HG03280 (cell line): ENCODE measurements around the gene SLC29A2.
"Not testable (repeated sequence)": the region's sequence is repeated elsewhere in the genome, so short reads cannot be mapped to it uniquely, and the experiment has no call there.

ENCODE experiments used
- ATAC-seq: cut with Tn5 transposase; IDR thresholded peaks from one replicate; pipeline ENCODE4 v1.9.1; 2021; ENCODE audit warnings: mild to moderate bottlenecking, moderate library complexity; ENCODE audit not compliant: unreplicated experiment

The SLC29A2 gene

DNA sequence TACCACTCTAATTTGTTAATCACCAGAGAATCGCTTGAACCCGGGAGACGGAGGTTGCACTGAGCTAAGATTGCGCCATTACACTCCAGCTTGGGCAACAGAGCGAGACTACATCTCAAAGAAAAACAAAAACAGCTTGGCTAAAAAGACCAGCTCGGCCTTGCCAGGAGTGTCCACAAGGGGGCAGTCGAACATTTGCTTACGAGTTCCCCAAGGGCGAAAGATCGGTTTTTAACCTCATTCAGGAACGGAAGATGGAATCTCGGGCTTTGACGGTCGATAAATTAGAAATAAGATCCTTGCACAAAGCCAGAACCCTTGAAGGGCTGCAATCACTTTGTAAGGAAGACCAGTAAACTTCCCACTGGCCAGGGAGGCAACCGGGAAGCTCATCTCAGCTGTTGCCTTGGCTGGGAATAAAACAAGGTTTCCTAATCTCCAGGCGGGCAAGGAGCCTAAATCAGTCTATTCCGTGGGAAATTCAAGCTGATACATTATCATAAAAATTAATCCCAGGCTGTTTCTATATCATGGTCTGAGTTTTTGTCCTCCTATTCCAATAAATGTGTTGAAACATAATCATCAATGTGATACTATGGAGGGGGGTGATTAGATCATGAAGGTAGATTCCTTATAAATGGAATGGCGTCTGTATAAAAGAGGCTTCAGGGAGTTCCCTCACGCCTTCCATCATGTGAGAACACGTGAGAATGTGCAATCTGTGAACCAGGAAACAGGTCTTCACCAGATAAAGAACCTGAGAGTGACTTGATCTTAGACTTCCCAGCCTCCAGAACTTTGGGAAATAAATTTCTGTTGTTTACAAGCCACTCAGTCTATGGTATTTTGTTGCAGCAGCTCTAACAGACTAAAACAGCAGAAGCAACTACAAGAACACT lies 14.9 kb upstream of the SLC29A2 start:
- ATAC-seq: no peak

DNA sequence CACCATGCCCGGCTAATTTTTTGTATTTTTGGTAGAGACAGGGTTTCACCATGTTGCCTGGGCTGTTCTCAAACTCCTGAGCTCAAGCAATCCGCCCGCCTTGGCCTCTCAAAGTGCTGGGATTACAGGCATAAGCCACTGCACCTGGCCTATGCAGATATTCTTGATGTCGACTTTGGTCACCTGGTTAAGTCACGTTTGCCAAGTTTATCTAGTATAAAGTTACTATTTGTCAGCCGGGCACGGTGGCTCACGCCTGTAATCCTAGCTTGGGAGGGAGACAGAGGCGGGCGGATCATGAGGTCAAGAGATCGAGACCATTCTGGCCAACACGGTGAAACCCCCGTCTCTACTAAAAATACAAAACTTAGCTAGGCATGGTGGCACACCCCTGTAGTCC lies 12.8 kb upstream of the SLC29A2 start:
- ATAC-seq: not testable (repeated sequence)

- not testable (repeated sequence) for ATAC-seq
Observed at GRCh38 chr11:66380264-66380663, 8.7 kb upstream of the SLC29A2 start.

DNA sequence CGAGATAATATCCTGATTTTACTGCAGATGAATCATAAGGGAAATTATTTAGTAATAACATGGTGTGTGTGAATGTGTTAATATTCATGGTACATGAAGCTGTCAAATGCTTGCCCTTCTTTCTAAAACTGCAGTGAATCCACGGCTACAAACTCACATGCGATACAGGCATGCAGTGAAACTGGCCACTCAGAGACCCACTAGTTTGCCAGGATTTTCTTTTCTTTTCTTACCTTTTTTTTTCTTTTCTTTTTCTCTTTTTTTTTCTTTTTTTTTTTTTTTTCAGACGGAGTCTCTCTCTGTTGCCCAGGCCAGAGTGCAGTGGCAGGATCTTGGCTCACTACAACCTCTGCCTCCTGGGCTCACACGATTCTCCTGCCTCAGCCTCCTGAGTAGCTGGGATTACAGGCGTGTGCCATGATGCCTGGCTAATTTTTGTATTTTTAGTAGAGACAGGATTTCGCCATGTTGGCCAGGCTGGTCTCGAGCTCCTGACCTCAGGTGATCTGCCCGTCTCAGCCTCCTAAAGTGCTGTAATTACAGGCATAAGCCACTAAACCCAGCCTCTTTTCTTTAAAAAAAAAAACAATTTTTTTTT lies 2.2 kb upstream of the SLC29A2 start:
- not testable (repeated sequence) for ATAC-seq

- ATAC-seq: no peak
Observed at GRCh38 chr11:66373265-66373664, 1.7 kb upstream of the SLC29A2 start.

DNA sequence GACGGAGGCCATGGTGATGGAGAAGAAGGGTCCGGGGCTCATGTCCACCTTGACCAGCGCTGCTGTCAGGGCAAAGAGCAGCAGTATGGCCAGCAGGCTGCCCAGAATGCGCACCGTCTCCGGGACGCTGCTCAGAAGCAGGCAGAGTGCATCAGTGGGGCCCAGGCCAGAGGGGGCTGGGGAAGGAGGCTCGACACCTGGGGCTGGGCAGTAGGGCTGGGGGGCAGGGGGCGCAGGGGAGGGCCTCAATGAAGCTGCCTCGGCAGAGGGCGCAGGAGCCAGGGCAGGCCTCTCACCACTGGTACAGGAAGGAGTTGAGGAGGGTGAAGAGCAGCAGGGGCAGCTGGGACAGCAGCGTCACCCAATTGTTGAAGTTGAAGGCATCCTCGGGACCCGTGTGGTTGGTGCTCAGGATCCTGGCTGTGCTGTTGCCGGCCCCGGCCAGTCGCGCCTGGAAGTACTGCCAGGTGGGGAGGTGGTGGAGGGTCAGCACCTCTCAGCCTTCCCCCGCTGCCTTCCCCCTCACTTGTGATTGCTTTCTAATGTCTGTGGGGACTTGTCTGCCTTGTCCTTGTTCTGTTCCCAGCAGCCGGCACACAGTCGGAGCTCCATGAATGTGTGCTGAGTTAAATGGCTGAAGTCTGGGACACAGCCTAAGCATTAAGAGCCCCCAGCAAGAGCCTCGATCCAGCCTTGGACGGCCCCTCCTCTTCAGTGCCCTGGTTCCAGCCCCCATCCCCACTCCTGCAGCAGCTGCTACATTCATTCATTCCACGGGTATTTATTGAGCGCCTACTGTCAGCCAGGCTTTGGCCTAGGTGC lies 2.3 kb downstream of the SLC29A2 start:
- no peak for ATAC-seq

GRCh38 chr11:66368484-66368883 lies 3.1 kb downstream of the SLC29A2 start:
- ATAC-seq: no peak

- ATAC-seq: no peak
Observed at GRCh38 chr11:66367561-66368312, 3.8 kb downstream of the SLC29A2 start.

DNA sequence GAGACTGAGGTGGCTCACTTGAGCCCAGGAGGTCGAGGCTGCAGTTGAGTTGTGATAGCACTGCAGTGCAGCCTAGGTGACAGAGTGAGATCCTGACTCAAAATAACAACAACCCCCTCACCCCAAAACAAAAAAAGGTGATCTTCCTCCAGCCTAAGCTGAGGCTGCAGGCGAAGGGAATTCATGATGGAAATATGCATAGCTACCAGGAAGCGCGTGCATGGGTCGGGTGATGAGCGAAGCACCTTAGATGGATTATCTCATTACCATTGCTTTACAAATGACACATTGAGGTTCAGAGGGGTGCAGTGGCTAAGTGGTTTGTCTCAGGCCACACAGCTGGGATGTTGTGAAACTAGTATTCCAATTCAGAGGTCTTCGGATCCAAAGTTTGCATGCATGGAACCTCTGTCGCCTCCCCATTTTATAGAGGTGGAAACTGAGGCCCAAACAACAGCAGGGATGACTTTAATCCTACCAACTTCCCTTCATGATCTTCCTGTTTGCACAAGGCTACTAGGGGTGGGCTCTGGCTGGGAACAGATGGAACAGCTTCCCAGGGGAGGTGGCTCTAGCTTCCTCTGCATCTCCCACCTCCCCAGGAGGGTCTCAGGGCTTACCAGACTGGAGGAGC lies 4.6 kb downstream of the SLC29A2 start:
- ATAC-seq: no peak

DNA sequence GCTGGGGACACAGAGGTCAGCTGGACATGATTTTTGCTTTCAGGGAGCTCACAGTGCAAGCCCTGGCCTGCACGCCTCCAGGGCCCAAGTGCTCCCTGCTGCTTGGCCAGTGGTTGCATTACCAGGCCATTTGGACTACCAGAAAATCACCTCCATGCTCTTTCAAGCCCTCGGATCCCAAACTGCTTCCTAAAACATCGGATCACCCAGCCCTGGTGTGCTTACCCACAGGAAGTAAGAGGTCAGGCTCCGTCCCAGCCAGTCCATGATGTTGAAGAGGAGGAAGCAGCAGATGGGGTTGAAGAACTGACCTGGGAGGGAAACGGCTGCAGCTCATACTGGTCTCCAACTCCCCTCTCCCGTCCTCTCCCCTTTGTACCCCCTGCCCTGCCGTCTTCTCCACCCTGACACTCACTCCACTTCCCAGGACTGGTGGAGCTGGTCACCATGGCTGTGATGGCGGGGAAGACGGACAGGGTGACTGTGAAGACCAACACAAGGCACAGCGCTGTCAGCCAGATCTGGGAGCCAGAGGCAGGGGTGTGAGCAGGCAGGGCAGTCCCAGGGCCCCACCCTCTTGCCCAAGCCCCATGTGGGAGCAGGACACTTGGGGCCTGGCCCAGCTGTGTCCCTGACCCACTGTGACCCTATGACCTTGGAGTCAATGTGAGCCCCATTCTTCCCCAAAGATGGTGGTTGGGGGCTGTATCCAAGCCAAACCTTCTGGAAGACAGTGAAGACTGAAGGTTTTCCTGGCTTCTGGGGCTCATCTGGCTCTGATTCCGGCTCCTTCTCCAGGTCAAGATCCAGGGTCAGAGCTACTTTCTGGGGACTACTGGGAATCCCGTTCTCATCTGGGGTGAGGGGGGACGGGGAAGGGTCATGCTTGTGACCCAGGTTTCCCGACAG lies 5.6 kb downstream of the SLC29A2 start:
- no peak for ATAC-seq

DNA sequence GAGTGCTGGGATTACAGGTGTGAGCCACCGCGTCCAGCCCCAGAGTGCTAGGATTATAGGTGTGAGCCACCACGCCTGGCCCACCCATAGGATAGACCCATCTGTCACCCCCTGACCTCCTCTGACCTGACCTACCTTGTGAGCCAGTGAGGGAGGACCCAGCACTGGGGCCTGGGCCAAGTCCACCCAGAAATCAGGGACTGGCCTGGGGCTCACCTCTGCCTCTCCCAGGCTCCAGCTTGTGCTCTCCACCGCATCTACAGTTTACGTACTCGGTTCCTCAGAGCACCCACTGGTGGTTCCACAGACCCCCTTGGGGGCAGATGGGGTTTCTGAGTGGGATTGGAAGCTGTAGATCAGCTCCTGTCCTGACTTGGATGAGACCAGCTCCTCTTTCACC lies 6.4 kb downstream of the SLC29A2 start:
- ATAC-seq: no peak

DNA sequence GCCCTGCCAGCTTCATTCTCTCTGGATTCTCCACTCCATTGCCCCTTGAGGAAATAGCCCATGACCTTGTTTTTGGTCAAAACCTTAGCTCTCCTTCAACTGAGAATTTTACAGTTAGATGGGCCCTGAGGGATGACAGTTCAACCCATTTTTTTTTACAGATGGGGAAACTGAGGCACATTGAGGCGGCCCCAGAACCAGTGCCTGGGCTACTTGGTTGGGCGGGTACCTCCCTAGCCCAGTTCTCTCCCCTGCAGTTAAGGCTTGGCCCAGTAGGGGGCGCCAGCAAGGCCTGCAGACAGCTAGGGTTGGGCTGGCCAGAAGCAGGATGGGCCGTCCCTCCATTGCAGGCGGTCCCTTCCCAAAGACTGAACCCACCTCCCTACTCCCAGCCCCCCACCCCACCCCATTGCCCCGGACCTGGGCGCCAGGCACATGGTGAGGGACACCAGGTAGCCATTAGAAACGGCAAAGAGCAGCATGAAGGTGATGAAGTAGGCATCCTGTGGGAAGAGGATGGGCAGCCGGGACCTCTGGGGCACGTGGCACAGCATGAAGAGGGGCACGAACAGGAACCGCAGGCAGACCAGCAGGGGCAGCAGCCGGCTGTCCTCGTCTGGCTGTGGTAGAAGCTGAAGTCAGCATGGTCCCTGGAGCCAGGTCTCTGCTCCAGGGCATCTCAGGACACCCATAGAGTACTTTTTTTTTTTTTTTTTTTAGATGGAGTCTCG lies 7.6 kb downstream of the SLC29A2 start:
- no peak for ATAC-seq

DNA sequence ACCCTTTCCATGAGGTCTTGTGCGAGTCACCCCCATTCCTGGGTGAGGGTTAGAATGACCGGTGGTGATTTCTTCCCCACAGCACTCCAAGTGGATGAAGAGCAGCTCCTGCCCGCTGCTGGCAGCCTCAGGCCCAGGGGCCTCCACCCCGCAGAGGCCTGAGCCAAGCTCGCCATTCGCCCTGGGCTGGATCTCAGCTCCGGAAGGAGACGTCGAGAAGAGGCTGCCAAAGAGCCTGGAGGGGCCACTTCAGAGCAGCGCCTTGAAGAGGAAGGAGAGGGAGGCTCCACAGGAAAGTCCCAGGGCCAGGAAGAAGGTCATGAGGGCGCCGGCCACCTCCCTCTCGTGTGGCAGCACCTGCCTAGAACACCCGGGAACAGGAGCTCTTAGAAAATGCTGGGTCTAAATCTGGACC lies 8.4 kb downstream of the SLC29A2 start:
- ATAC-seq: no peak

DNA sequence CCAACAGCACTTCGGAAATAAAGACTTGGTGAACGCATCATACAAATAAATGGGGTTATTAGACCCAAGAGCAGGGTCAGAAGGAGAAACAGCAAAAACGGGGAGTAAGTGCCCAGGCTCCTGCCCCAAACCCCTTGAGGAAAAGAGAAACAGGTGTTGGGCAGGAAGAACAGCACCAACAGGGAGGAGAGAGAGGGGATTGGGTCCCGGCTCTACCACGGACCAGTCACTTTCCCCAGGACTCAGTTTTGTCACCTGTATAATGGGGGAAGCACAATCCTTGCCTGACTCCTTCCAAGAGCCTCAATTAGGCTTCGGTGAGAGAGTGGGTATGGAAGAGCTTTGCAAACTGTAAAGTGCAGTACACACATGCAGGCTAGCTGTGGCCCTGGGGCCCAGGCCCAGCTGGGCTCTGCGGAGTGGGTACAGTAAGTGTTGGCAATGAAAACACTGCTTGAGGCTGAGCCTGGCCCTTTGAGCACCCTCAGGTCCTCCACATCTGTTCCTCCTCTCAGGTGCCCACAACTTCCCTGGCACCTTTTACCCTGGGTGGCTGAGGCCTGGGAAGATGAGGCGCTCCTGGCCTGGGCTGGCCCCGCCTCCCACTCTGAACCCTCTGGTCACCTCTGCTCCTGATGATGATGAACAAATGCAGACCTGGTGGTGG lies 8.9 kb downstream of the SLC29A2 start:
- ATAC-seq: no peak

DNA sequence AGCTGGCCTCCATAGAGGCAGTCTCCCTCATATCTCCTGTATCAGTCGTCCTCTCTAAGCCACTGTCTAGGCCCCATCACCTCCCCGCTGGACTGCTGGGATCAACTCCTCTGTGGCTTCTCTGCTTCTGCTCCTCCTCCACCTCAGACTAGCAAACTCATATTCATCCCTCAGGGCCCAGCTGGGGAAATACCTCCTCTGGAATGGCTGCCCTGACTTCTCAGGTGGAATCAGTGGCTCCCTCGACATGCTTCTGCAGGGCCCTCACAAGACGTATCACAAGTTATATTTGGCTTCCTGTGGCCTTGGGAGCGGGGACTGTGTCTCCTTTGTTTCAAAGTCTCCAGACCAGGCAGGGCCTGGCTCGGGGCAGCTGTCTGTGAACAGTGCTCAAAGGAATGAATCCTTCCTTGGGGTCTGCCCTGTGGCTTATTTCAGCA lies 10.0 kb downstream of the SLC29A2 start:
- ATAC-seq: no peak

- no peak for ATAC-seq
Observed at GRCh38 chr11:66360406-66361073, 11.0 kb downstream of the SLC29A2 start.

GRCh38 chr11:66359662-66360087 lies 11.9 kb downstream of the SLC29A2 start:
- ATAC-seq: no peak
